Neural cell (in vitro differentiated cells): ENCODE data around the gene ELFN1. TPM values are rescaled to one million over a fixed set of nuclear protein-coding genes. Genes with fewer than 3 reads are reported as not detected.

Experiments
- H2AFZ ChIP-seq: fragments of 200-600, 300-800 bp; sonication (generic), shearing (Covaris generic); 2 replicates; pipeline ENCODE4 v1.6.0; 2014; ENCODE audit warnings: low read depth, mild to moderate bottlenecking, antibody characterized with exemption, low read length, moderate library complexity
- H3F3A ChIP-seq: fragments of 200-600 bp; shearing (Covaris generic); 2 replicates; pipeline ENCODE4 v1.6.1; 2016; ENCODE audit warnings: mild to moderate bottlenecking, moderate library complexity, mixed read lengths, antibody characterized with exemption, low read length; ENCODE audit not compliant: insufficient read depth, poor library complexity, severe bottlenecking
- H3K27ac ChIP-seq: fragments of 200-600, 300-800 bp; sonication (generic), shearing (Covaris generic); 2 replicates; pipeline ENCODE4 v1.5.1; 2014; ENCODE audit warnings: mild to moderate bottlenecking, low read length, moderate library complexity
- H3K27me3 ChIP-seq: fragments of 300-800, 200-600 bp; sonication (generic), shearing (Covaris generic); 2 replicates; pipeline ENCODE4 v1.6.0; 2014; ENCODE audit warnings: mild to moderate bottlenecking, low read depth, low read length, moderate library complexity; ENCODE audit not compliant: insufficient read depth
- H3K36me3 ChIP-seq: fragments of 300-800, 200-600 bp; sonication (generic), shearing (Covaris generic); 2 replicates; pipeline ENCODE4 v1.5.1; 2014; ENCODE audit warnings: mild to moderate bottlenecking, antibody characterized with exemption, low read length, moderate library complexity; ENCODE audit not compliant: insufficient read depth
- H3K4me2 ChIP-seq: fragments of 300-800, 200-600 bp; sonication (generic), shearing (Covaris generic); 2 replicates; pipeline ENCODE4 v1.6.0; 2014; ENCODE audit warnings: mild to moderate bottlenecking, low read length
- H3K4me3 ChIP-seq: fragments of 300-800, 200-600 bp; sonication (generic), shearing (Covaris generic); 2 replicates; pipeline ENCODE4 v1.5.1; 2014; ENCODE audit warnings: mild to moderate bottlenecking, low read length, moderate library complexity
- H3K79me2 ChIP-seq: fragments of 200-600 bp; shearing (Covaris generic); replicated peaks from 2 replicates; pipeline ENCODE4 v1.6.0; 2014; ENCODE audit warnings: mild to moderate bottlenecking, low read length, moderate library complexity; ENCODE audit not compliant: insufficient read depth
- H3K9ac ChIP-seq: fragments of 300-800, 200-600 bp; sonication (generic), shearing (Covaris generic); 2 replicates; pipeline ENCODE4 v1.6.1; 2016; ENCODE audit warnings: mild to moderate bottlenecking, low read length, mixed read lengths
- H3K9me2 ChIP-seq: fragments of 200-600 bp; shearing (Covaris generic); 2 replicates; pipeline ENCODE4 v1.6.1; 2016; ENCODE audit warnings: mild to moderate bottlenecking, low read length, mixed read lengths; ENCODE audit not compliant: insufficient read depth
- H3K9me3 ChIP-seq: fragments of 200-600, 300-800 bp; sonication (generic), shearing (Covaris generic); 2 replicates; pipeline ENCODE4 v1.6.1; 2016; ENCODE audit warnings: mild to moderate bottlenecking, mixed run types, low read length, moderate library complexity, mixed read lengths
- H4K20me1 ChIP-seq: fragments of 200-600 bp; shearing (Covaris generic); 2 replicates; pipeline ENCODE4 v1.6.1; 2016; ENCODE audit warnings: mild to moderate bottlenecking, mixed run types; ENCODE audit not compliant: insufficient read depth
- EP300 ChIP-seq: fragments of 450-650 bp; conservative IDR thresholded peaks from 2 replicates; pipeline ENCODE4 v1.6.1; 2014; ENCODE audit warnings: antibody characterized with exemption, mild to moderate bottlenecking, moderate library complexity; ENCODE audit not compliant: poor library complexity, severe bottlenecking
- EZH2 ChIP-seq: fragments of 200-600, 300-800 bp; shearing (Covaris generic), sonication (generic); IDR thresholded peaks from 2 replicates; pipeline ENCODE4 v1.6.1; 2014; ENCODE audit warnings: antibody characterized with exemption, low read length, borderline replicate concordance, mild to moderate bottlenecking; ENCODE audit not compliant: insufficient read depth, poor library complexity, severe bottlenecking
- MXI1 ChIP-seq: fragments of 450-650 bp; conservative IDR thresholded peaks from 2 replicates; pipeline ENCODE4 v1.6.1; 2014; ENCODE audit warnings: antibody characterized with exemption, mild to moderate bottlenecking; ENCODE audit not compliant: poor library complexity, severe bottlenecking
- POLR2AphosphoS5 ChIP-seq: IDR thresholded peaks from 2 replicates; pipeline ENCODE4 v1.6.1; 2012
- RAD21 ChIP-seq: fragments of 450-650 bp; conservative IDR thresholded peaks from 2 replicates; pipeline ENCODE4 v1.6.1; 2014; ENCODE audit warnings: antibody characterized with exemption, mild to moderate bottlenecking, moderate library complexity
- SMC3 ChIP-seq: fragments of 450-650 bp; conservative IDR thresholded peaks from 2 replicates; pipeline ENCODE4 v1.6.1; 2014; ENCODE audit warnings: antibody characterized with exemption, mild to moderate bottlenecking, moderate library complexity; ENCODE audit not compliant: poor library complexity
- TAF1 ChIP-seq: IDR thresholded peaks from 2 replicates; pipeline ENCODE4 v1.6.1; 2012; ENCODE audit warnings: low read depth
- polyA plus RNA-seq: library from polyadenylated mRNA; depleted of rRNA; stranded (reverse); fragments of >200 nt; gene quantifications from 2 replicates; pipeline ENCODE4 v1.2.3, GENCODE V29; 2014
- TF ChIP-seq, protein P1 (sequence below): IDR thresholded peaks from 2 replicates; pipeline ENCODE4 v1.6.1; 2012; ENCODE audit warnings: borderline replicate concordance
- TF ChIP-seq, protein P2 (sequence below): fragments of 450-650 bp; IDR thresholded peaks from 2 replicates; pipeline ENCODE4 v1.5.1; 2014; ENCODE audit warnings: antibody characterized with exemption, mild to moderate bottlenecking, moderate library complexity; ENCODE audit not compliant: poor library complexity, severe bottlenecking

ELFN1 gene
- polyA plus RNA-seq, 1 donor from 2014 or later: 11.8 TPM

DNA sequence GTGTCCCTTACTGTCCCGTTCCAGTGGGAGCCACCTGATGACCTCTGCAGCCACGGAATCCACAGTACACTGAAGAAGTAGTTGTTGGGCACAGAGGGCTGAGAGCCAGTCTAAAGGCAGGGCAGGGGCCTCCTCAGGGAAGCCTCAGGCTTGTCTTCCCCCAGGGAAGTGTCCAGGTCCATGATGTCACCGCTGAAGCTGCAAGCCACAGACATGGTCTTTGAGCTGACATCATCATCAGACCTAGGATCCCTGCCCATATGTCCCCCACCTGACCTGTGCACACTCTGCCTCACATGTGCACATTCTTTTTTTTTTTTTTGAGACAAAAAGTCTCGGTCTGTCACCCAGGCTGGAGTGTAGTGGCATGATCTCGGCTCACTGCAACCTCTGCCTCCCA, 38.4 kb upstream of the ELFN1 start:
- Histone ChIP-seq H3K4me2 (no peak overlapping the region), H3F3A (no peaks in the 10 kb centered on the region), H3K9me2 (no peaks in the 10 kb centered on the region), H3K27ac (no peak overlapping the region), H2AFZ (no peak overlapping the region), H3K79me2 (no peaks in the 10 kb centered on the region), H4K20me1 (no peaks in the 10 kb centered on the region), H3K9me3 (no peaks in the 10 kb centered on the region), H3K27me3 (no peaks in the 10 kb centered on the region), H3K36me3 (no peaks in the 10 kb centered on the region), H3K9ac (no peak overlapping the region), H3K4me3 (no peak overlapping the region)
- TF ChIP-seq, protein P1, sequence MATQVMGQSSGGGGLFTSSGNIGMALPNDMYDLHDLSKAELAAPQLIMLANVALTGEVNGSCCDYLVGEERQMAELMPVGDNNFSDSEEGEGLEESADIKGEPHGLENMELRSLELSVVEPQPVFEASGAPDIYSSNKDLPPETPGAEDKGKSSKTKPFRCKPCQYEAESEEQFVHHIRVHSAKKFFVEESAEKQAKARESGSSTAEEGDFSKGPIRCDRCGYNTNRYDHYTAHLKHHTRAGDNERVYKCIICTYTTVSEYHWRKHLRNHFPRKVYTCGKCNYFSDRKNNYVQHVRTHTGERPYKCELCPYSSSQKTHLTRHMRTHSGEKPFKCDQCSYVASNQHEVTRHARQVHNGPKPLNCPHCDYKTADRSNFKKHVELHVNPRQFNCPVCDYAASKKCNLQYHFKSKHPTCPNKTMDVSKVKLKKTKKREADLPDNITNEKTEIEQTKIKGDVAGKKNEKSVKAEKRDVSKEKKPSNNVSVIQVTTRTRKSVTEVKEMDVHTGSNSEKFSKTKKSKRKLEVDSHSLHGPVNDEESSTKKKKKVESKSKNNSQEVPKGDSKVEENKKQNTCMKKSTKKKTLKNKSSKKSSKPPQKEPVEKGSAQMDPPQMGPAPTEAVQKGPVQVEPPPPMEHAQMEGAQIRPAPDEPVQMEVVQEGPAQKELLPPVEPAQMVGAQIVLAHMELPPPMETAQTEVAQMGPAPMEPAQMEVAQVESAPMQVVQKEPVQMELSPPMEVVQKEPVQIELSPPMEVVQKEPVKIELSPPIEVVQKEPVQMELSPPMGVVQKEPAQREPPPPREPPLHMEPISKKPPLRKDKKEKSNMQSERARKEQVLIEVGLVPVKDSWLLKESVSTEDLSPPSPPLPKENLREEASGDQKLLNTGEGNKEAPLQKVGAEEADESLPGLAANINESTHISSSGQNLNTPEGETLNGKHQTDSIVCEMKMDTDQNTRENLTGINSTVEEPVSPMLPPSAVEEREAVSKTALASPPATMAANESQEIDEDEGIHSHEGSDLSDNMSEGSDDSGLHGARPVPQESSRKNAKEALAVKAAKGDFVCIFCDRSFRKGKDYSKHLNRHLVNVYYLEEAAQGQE: no peak
- TF ChIP-seq TAF1: no peak
- TF ChIP-seq POLR2AphosphoS5: no peak
- TF ChIP-seq RAD21: no peak
- TF ChIP-seq EP300: no peak
- TF ChIP-seq EZH2: no peak
- no peak for TF ChIP-seq MXI1

DNA sequence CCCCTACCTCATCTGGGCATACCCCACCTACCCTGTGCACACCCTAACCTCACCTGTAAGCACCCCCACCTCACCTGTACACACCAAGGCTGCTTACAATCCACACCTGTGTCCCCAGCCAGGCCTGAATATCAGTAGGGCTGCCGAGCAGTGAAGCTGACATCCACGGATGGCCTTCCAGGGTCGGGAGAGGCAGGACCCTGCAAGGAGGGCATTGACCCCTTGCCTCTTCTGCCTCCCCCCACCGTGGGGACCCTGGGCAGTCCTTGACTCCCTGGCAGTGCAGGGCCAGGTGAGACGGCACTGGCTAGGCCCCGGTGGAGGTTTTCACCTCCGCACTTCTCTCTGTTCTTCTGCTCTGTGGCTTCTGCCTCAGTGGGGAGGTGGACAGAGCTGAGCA, 37.6 kb upstream of the ELFN1 start:
- H3K4me3 ChIP-seq: no peak overlapping the region
- TF ChIP-seq, protein P1: no peak
- no peak for TF ChIP-seq RAD21
- no peak for TF ChIP-seq EP300
- no peak for TF ChIP-seq EZH2
- no peak for TF ChIP-seq TAF1
- TF ChIP-seq SMC3: no peak
- TF ChIP-seq POLR2AphosphoS5: no peak
- no peak for TF ChIP-seq MXI1
- TF ChIP-seq, protein P2, sequence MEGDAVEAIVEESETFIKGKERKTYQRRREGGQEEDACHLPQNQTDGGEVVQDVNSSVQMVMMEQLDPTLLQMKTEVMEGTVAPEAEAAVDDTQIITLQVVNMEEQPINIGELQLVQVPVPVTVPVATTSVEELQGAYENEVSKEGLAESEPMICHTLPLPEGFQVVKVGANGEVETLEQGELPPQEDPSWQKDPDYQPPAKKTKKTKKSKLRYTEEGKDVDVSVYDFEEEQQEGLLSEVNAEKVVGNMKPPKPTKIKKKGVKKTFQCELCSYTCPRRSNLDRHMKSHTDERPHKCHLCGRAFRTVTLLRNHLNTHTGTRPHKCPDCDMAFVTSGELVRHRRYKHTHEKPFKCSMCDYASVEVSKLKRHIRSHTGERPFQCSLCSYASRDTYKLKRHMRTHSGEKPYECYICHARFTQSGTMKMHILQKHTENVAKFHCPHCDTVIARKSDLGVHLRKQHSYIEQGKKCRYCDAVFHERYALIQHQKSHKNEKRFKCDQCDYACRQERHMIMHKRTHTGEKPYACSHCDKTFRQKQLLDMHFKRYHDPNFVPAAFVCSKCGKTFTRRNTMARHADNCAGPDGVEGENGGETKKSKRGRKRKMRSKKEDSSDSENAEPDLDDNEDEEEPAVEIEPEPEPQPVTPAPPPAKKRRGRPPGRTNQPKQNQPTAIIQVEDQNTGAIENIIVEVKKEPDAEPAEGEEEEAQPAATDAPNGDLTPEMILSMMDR: no peak
- no peak overlapping the region for H2AFZ ChIP-seq
- H3K9me2 ChIP-seq: no peaks in the 10 kb centered on the region
- no peak overlapping the region for H3K4me2 ChIP-seq
- no peaks in the 10 kb centered on the region for H3K79me2 ChIP-seq
- no peaks in the 10 kb centered on the region for H3K36me3 ChIP-seq
- H3K9me3 ChIP-seq: peaks cover 4% of the 10 kb centered on the region
- H3K27ac ChIP-seq: no peak overlapping the region
- no peaks in the 10 kb centered on the region for H3K27me3 ChIP-seq
- H3F3A ChIP-seq: no peaks in the 10 kb centered on the region
- H4K20me1 ChIP-seq: no peaks in the 10 kb centered on the region
- H3K9ac ChIP-seq: no peak overlapping the region
